NB4 (cell line): Measurements from ENCODE around the gene COL1A1.
A peak's percentile ranks its signal among the peaks of the same experiment; 100 is the strongest.

ENCODE experiments used
- DNase-seq: peaks from one replicate; pipeline ENCODE4 v3.0.0; 2010; ENCODE audit warnings: low read depth
- H3K4me3 ChIP-seq: one replicate; pipeline ENCODE4 v1.5.1; 2011; ENCODE audit warnings: mild to moderate bottlenecking, low read depth, low read length, moderate library complexity
- MYC ChIP-seq: IDR thresholded peaks from 2 replicates; pipeline ENCODE4 v1.6.1; 2011; ENCODE audit warnings: low read depth, low read length
- POLR2A ChIP-seq: IDR thresholded peaks from 2 replicates; pipeline ENCODE4 v1.6.1; 2011; ENCODE audit warnings: mild to moderate bottlenecking; ENCODE audit not compliant: insufficient read length; ENCODE audit errors: extremely low read depth
- TF ChIP-seq, protein P1 (sequence below): IDR thresholded peaks from 2 replicates; pipeline ENCODE4 v1.6.1; 2011; ENCODE audit warnings: low read depth, low read length
- TF ChIP-seq, protein P2 (sequence below): IDR thresholded peaks from one replicate; pipeline ENCODE4 v1.5.1; 2012; ENCODE audit warnings: low read depth, low read length

COL1A1 gene

DNA sequence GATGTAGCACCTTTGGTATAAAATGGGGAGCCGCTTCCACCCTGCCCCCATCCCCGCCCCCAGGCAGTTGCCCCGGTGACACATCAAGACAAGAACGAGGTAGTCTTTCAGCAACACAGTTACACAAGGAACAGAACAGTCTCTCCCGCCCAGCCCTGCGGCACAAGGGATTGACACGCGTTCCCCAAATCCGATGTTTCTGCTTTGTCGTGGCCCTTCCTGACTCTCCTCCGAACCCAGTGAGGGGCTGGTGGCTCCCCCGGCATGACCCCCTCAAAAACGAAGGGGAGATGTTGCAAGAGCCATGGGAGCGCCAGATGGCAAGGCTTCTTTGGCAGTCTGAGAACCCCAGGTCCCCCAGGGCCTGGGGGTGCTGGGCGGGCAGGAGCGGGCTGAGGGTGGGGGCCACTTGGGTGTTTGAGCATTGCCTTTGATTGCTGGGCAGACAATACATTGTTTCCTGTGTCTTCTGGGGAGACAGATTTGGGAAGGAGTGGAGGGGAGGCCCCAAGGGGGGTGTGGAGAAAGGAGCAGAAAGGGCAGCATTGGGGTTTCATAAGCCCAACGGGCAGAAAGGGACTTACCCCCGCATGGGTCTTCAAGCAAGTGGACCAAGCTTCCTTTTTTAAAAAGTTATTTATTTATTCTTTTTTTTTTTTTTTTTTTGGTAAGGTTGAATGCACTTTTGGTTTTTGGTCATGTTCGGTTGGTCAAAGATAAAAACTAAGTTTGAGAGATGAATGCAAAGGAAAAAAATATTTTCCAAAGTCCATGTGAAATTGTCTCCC lies 16.6 kb downstream of the COL1A1 start:
- TF ChIP-seq POLR2A, result no peak
- TF ChIP-seq, protein P1, sequence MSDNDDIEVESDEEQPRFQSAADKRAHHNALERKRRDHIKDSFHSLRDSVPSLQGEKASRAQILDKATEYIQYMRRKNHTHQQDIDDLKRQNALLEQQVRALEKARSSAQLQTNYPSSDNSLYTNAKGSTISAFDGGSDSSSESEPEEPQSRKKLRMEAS, result no peak
- TF ChIP-seq, protein P2, sequence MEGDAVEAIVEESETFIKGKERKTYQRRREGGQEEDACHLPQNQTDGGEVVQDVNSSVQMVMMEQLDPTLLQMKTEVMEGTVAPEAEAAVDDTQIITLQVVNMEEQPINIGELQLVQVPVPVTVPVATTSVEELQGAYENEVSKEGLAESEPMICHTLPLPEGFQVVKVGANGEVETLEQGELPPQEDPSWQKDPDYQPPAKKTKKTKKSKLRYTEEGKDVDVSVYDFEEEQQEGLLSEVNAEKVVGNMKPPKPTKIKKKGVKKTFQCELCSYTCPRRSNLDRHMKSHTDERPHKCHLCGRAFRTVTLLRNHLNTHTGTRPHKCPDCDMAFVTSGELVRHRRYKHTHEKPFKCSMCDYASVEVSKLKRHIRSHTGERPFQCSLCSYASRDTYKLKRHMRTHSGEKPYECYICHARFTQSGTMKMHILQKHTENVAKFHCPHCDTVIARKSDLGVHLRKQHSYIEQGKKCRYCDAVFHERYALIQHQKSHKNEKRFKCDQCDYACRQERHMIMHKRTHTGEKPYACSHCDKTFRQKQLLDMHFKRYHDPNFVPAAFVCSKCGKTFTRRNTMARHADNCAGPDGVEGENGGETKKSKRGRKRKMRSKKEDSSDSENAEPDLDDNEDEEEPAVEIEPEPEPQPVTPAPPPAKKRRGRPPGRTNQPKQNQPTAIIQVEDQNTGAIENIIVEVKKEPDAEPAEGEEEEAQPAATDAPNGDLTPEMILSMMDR, result no peak
- TF ChIP-seq MYC, result no peak
- no peak overlapping the region for H3K4me3 ChIP-seq
- peak; percentile 74 for DNase-seq

DNA sequence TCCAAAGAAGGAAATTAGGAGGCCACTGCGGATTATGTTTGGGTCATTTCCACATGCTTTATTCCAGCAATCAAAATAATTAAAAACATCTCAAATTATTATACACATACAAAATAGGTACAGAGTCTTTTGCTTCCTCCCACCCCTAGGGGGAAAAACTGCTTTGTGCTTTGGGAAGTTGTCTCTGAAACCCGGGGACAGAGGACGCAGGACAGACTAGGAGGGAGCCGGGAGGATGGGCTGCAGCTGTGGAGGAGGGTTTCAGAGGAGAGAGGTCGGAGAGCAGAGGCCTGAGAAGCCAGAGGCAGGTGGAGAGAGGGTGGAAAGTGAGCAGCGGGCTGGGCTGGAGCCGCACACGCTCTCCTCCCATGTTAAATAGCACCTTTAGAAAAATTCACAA lies 17.4 kb downstream of the COL1A1 start:
- no peak overlapping the region for H3K4me3 ChIP-seq
- TF ChIP-seq, protein P2, result no peak
- TF ChIP-seq POLR2A (no peak), MYC (no peak)
- TF ChIP-seq, protein P1, result no peak
- peak; percentile 57 for DNase-seq

DNA sequence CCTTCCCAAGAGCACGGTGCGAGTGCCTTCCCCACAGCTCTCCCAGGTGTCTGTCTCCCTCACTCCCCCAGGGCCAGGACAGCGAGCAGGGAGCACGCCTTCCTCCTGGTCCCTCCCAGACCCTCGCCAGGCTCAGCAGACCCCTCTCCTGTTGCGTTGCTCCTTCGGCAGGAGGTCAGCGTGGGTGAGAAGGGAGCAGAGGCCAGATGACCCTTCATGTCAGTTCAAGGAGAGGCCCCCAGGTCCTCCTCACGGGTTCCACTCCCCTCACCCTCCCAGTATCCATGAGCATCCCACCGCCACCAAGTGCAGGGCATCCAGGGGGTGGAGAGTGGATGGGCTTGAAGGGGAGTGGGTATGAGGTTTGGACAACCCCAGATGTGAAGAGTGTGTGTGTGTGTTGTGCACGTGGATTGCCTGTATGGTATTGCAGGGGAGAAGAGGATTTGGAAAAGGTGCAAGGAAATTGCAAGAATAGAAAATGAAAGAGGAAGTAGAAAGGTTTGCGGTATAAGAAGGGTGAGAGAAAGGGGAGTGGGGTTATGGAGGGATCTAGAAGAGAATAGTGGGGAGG lies 17.9 kb downstream of the COL1A1 start:
- DNase-seq, result peak; percentile 71
- H3K4me3 ChIP-seq, result no peak overlapping the region
- TF ChIP-seq MYC (no peak), POLR2A (no peak)
- TF ChIP-seq, protein P1, result 0 out of 2 replicates have a peak, but pooled peaks have one; percentile 22
- TF ChIP-seq, protein P2, result no peak

- no peak for DNase-seq
- TF ChIP-seq MYC (no peak), POLR2A (no peak)
- TF ChIP-seq, protein P2, result no peak
- TF ChIP-seq, protein P1, result no peak
- no peak overlapping the region for H3K4me3 ChIP-seq
These were observed 18.5 kb downstream of the COL1A1 start for GRCh38 chr17:50182783-50183420.

DNA sequence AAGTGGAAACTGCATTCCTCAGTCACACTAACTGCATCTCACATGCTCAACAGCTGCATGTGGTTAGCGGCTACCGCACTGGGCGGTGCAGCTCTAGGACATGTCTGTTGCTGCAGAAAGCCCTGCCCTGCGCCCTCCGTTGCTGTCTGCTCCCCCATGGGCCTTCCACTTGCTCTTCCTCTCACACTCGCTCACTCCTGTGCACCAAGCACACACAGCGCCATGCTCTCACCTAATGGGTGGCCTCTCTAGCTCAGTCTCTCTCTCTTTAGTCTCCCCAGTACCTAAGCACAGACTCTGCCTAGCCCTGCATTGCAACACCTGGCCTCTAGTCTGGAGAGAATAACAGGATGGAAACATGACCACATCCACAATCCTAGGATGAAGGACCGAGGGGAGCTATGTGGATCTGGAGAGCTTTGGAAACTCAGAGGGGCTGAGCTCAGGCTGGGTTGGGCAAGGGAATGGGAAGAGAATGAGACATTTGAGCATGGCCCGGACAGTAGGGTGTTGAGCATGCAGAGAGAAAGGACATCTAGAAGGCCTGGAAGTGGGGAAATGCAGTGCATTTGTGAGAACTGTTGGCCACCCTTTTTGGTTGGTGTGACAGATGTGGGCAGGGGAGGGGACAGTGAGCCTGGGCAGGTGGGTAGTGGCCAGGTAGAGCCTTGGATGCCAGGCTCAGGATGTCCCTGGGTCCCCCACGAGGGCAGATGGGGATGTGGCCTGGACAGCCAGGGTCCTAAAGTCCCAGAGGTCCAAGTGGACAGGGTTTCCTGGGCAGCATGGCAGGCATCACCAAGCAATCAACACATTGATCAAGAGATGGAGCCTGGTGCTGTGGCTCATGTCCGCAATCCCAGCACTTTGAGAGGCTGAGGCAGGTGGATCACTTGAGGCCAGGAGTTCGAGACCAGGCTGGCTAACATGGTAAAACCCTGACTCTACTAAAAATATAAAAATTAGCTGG lies 19.6 kb downstream of the COL1A1 start:
- TF ChIP-seq, protein P2, result no peak
- no peak for TF ChIP-seq POLR2A
- TF ChIP-seq, protein P1, result no peak
- TF ChIP-seq MYC, result no peak
- no peak overlapping the region for H3K4me3 ChIP-seq

More for the DNA sequence above, 19.6 kb downstream of the COL1A1 start:
- DNase-seq, result no peak
